OCI-LY7 (cell line): Measurements from ENCODE around the gene LRP1B. TPM values are rescaled to one million over a fixed set of nuclear protein-coding genes. Genes with fewer than 3 reads are reported as not detected.

Experiments
- BruUV-seq: library from RNA; stranded (reverse); fragments of 400-500 nt; replicated peaks from 2 replicates; lab custom pipeline; 2021; lab: Mats Ljungman, UMichigan
- CTCF ChIA-PET: fragments of 300-600 bp; sonication (Branson Sonifier 250); formaldehyde crosslinking; loops from one replicate; lab custom pipeline; 2022; ENCODE audit warnings: antibody characterized with exemption; ENCODE audit not compliant: unreplicated experiment; lab: Charles Lee
- POLR2A ChIA-PET: fragments of 300-600 bp; sonication (Branson Sonifier 250); formaldehyde crosslinking; loops from one replicate; lab custom pipeline; 2022; ENCODE audit warnings: antibody characterized with exemption; lab: Charles Lee
- DNase-seq: peaks from one replicate; pipeline ENCODE4 v3.0.0-alpha.2; 2015; ENCODE audit warnings: low spot score
- H2AFZ ChIP-seq: fragments of 200-600 bp; sonication (generic), shearing (Covaris generic); 2 replicates; pipeline ENCODE4 v1.6.1; 2014; ENCODE audit warnings: mild to moderate bottlenecking, antibody characterized with exemption, low read length, moderate library complexity
- H3K27ac ChIP-seq: fragments of 200-600 bp; sonication (generic); 2 replicates; pipeline ENCODE4 v1.5.1; 2014; ENCODE audit warnings: mixed run types, low read depth, mild to moderate bottlenecking, moderate library complexity, low read length, inconsistent platforms; ENCODE audit not compliant: poor library complexity, severe bottlenecking
- H3K36me3 ChIP-seq: fragments of 200-600 bp; sonication (generic); 2 replicates; pipeline ENCODE4 v1.6.1; 2014; ENCODE audit warnings: mild to moderate bottlenecking, antibody characterized with exemption, low read length, moderate library complexity, mixed read lengths; ENCODE audit not compliant: insufficient read depth
- H3K4me1 ChIP-seq: fragments of 200-600 bp; sonication (generic); 2 replicates; pipeline ENCODE4 v1.5.1; 2014; ENCODE audit warnings: mild to moderate bottlenecking, low read length; ENCODE audit not compliant: insufficient read depth, poor library complexity, severe bottlenecking
- H3K4me2 ChIP-seq: fragments of 200-600 bp; sonication (generic); 2 replicates; pipeline ENCODE4 v1.6.1; 2014; ENCODE audit warnings: mild to moderate bottlenecking, low read length
- H3K4me3 ChIP-seq: fragments of 200-600 bp; sonication (generic); 2 replicates; pipeline ENCODE4 v1.5.1; 2014; ENCODE audit warnings: mild to moderate bottlenecking, low read depth, low read length; ENCODE audit not compliant: poor library complexity, severe bottlenecking
- H3K79me2 ChIP-seq: fragments of 200-600 bp; sonication (generic); 2 replicates; pipeline ENCODE4 v1.6.1; 2016; ENCODE audit warnings: low read depth, mild to moderate bottlenecking, low read length, moderate library complexity, mixed read lengths; ENCODE audit not compliant: insufficient read depth
- H3K9me2 ChIP-seq: fragments of 200-600 bp; sonication (generic); 2 replicates; pipeline ENCODE4 v1.6.1; 2016; ENCODE audit warnings: mild to moderate bottlenecking, low read length, mixed read lengths; ENCODE audit not compliant: insufficient read depth
- H3K9me3 ChIP-seq: fragments of 200-600 bp; sonication (generic); 2 replicates; pipeline ENCODE4 v1.6.1; 2014; ENCODE audit warnings: mild to moderate bottlenecking, mixed run types, low read length, mixed read lengths
- H4K20me1 ChIP-seq: fragments of 200-600 bp; sonication (generic); 2 replicates; pipeline ENCODE4 v1.6.1; 2014; ENCODE audit warnings: mild to moderate bottlenecking, antibody characterized with exemption, low read length, moderate library complexity, mixed read lengths; ENCODE audit not compliant: insufficient read depth
- EZH2phosphoT487 ChIP-seq: fragments of 200-600 bp; sonication (generic); IDR thresholded peaks from 2 replicates; pipeline ENCODE4 v1.6.1; 2018; ENCODE audit warnings: low read depth, borderline replicate concordance, mild to moderate bottlenecking, mixed run types, antibody characterized with exemption, low read length, moderate library complexity, mixed read lengths
- intact Hi-C: fragments of 100-400 bp; cut with micrococcal nuclease; formaldehyde crosslinking; loops from one replicate; pipeline ENCODE4 v1.10.0; 2022; ENCODE audit not compliant: unreplicated experiment
- total RNA-seq, 2 experiments: library from RNA; depleted of rRNA in 1 of 2; stranded (reverse); fragments of >200 nt in 1 of 2; shearing (Covaris generic) in 1 of 2; gene quantifications; 2 replicates each; pipeline ENCODE4 v1.2.3, GENCODE V29; 2014 to 2022
- TF ChIP-seq, protein P1 (sequence below): fragments of 200-600 bp; sonication (generic); conservative IDR thresholded peaks from 2 replicates; pipeline ENCODE4 v1.5.1; 2014; ENCODE audit warnings: mild to moderate bottlenecking, antibody characterized with exemption, low read length, moderate library complexity, mixed read lengths

The LRP1B gene
- total RNA-seq, 2 experiments from 2014 or later = not detected

DNA sequence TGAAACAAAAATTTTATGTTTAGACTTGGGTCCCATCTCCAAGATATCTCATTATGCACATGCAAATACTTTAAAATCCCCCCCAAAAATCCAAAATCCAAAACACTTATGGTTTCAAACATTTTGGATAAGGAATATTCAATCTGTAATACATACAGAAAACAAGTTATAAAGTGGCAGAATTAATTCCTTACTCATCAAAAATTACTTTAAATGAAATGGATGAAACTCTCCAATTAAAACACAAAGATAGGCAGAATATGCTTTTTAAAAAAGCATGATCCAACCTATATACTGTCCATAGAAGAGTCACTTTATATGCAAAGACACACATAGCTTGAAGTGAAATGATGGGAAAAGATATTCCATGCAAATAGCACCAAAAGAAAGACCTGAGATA, 744.6 kb downstream of the LRP1B start:
- Histone ChIP-seq H4K20me1 (no peaks in the 10 kb centered on the region), H3K4me2 (no peak overlapping the region), H3K27ac (no peak overlapping the region), H2AFZ (no peak overlapping the region), H3K9me3 (no peaks in the 10 kb centered on the region), H3K36me3 (no peaks in the 10 kb centered on the region), H3K4me1 (no peaks in the 10 kb centered on the region), H3K79me2 (no peaks in the 10 kb centered on the region), H3K9me2 (no peaks in the 10 kb centered on the region), H3K4me3 (no peak overlapping the region)
- ChIA-PET CTCF (no interaction called here), POLR2A (no interaction called here)
- no TSS peak for BruUV-seq
- no peak for TF ChIP-seq EZH2phosphoT487
- intact Hi-C loops = no loop called here
- DNase-seq = no peak

DNA sequence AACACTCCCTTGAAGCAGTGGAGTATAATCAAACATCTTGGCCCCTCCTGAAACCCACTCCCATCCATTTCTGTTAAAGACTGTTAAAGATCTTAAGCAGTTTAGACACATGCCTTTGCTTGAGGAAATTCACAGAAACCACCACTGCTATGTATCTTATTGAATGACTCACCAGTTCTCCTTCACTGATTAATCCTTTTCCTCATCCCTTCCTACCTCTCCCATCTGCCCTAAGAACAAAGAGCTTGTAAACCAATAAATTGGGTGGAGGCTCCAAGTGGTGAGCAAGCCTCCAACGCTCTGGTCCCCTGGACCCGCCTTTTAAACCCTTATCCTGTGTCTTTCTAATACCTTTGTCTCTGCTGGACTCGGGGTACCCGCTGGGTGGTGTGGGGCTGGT, 746.1 kb downstream of the LRP1B start:
- Histone ChIP-seq H3K4me1 (no peaks in the 10 kb centered on the region), H3K27ac (no peak overlapping the region), H3K36me3 (no peaks in the 10 kb centered on the region), H3K4me3 (no peak overlapping the region), H3K79me2 (no peaks in the 10 kb centered on the region), H3K9me2 (no peaks in the 10 kb centered on the region), H3K9me3 (no peaks in the 10 kb centered on the region), H3K4me2 (no peak overlapping the region), H2AFZ (no peak overlapping the region), H4K20me1 (no peaks in the 10 kb centered on the region)
- TF ChIP-seq, protein P1, sequence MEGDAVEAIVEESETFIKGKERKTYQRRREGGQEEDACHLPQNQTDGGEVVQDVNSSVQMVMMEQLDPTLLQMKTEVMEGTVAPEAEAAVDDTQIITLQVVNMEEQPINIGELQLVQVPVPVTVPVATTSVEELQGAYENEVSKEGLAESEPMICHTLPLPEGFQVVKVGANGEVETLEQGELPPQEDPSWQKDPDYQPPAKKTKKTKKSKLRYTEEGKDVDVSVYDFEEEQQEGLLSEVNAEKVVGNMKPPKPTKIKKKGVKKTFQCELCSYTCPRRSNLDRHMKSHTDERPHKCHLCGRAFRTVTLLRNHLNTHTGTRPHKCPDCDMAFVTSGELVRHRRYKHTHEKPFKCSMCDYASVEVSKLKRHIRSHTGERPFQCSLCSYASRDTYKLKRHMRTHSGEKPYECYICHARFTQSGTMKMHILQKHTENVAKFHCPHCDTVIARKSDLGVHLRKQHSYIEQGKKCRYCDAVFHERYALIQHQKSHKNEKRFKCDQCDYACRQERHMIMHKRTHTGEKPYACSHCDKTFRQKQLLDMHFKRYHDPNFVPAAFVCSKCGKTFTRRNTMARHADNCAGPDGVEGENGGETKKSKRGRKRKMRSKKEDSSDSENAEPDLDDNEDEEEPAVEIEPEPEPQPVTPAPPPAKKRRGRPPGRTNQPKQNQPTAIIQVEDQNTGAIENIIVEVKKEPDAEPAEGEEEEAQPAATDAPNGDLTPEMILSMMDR = no peak
- no peak for TF ChIP-seq EZH2phosphoT487
- ChIA-PET CTCF (no interaction called here), POLR2A (interaction anchor here (0.6 kb wide), 1 partner anchor 1007 kb away, joined by 3 read pairs; no protein-coding TSS in a partner anchor)
- BruUV-seq = no TSS peak
- no peak for DNase-seq
- intact Hi-C loops = no loop called here

DNA sequence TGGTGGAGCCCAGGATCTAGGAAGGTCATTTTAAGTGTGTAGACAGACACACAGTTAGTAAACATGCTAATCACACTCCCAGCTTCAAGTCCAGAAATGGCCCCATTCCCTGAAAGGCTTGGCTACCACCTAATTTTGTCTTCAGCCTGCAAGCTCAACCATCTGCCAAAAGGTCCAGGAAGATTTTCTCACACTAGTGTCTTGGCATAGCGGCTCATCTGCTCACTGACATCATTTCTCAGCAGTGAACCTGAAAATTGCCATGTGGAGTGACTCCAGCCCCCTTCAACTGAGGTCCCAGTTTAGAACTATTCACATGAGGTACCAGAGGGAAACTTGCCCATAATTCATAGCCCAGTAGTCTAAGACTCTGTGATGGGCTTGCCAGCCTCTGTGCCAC, 748.9 kb downstream of the LRP1B start:
- Histone ChIP-seq H3K9me2 (no peaks in the 10 kb centered on the region), H3K4me2 (no peak overlapping the region), H2AFZ (no peak overlapping the region), H3K79me2 (no peaks in the 10 kb centered on the region), H3K9me3 (no peaks in the 10 kb centered on the region), H3K4me1 (no peaks in the 10 kb centered on the region), H4K20me1 (no peaks in the 10 kb centered on the region), H3K27ac (no peak overlapping the region), H3K4me3 (no peak overlapping the region), H3K36me3 (no peaks in the 10 kb centered on the region)
- intact Hi-C loops = no loop called here
- TF ChIP-seq, protein P1 = no peak
- no peak for TF ChIP-seq EZH2phosphoT487
- DNase-seq = no peak
- ChIA-PET POLR2A (no interaction called here), CTCF (no interaction called here)
- no TSS peak for BruUV-seq
